GM06990 (cell line): ENCODE results near the gene NOP9.

ENCODE experiments used
- DNase-seq: peaks from one replicate; pipeline ENCODE4 v3.0.0-alpha.2; 2011; ENCODE audit not compliant: insufficient read length; ENCODE audit errors: extremely low read depth
- H3K27me3 ChIP-seq: replicated peaks from 2 replicates; pipeline ENCODE4 v1.6.0; 2011; ENCODE audit warnings: low read length; ENCODE audit not compliant: control insufficient read depth, insufficient read depth
- H3K36me3 ChIP-seq: 2 replicates; pipeline ENCODE4 v1.5.1; 2011; ENCODE audit warnings: low read length; ENCODE audit not compliant: control insufficient read depth, insufficient read depth
- H3K4me3 ChIP-seq: replicated peaks from 2 replicates; pipeline ENCODE4 v1.5.1; 2011; ENCODE audit warnings: low read depth, mild to moderate bottlenecking, control low read depth, low read length
- TF ChIP-seq, protein P1 (sequence below): IDR thresholded peaks from 2 replicates; pipeline ENCODE4 v1.5.1; 2011; ENCODE audit warnings: low read length, control low read depth, mild to moderate bottlenecking, inconsistent platforms; ENCODE audit not compliant: insufficient read depth, poor library complexity, severe bottlenecking

The NOP9 gene

GRCh38 chr14:24293525-24293924 is 6.1 kb upstream of the NOP9 start:
- Histone ChIP-seq H3K36me3 (peaks cover 24% of the 10 kb centered on the region), H3K27me3 (no peaks in the 10 kb centered on the region), H3K4me3 (no peak overlapping the region)
- DNase-seq = no peak
- TF ChIP-seq, protein P1, sequence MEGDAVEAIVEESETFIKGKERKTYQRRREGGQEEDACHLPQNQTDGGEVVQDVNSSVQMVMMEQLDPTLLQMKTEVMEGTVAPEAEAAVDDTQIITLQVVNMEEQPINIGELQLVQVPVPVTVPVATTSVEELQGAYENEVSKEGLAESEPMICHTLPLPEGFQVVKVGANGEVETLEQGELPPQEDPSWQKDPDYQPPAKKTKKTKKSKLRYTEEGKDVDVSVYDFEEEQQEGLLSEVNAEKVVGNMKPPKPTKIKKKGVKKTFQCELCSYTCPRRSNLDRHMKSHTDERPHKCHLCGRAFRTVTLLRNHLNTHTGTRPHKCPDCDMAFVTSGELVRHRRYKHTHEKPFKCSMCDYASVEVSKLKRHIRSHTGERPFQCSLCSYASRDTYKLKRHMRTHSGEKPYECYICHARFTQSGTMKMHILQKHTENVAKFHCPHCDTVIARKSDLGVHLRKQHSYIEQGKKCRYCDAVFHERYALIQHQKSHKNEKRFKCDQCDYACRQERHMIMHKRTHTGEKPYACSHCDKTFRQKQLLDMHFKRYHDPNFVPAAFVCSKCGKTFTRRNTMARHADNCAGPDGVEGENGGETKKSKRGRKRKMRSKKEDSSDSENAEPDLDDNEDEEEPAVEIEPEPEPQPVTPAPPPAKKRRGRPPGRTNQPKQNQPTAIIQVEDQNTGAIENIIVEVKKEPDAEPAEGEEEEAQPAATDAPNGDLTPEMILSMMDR = no peak

DNA sequence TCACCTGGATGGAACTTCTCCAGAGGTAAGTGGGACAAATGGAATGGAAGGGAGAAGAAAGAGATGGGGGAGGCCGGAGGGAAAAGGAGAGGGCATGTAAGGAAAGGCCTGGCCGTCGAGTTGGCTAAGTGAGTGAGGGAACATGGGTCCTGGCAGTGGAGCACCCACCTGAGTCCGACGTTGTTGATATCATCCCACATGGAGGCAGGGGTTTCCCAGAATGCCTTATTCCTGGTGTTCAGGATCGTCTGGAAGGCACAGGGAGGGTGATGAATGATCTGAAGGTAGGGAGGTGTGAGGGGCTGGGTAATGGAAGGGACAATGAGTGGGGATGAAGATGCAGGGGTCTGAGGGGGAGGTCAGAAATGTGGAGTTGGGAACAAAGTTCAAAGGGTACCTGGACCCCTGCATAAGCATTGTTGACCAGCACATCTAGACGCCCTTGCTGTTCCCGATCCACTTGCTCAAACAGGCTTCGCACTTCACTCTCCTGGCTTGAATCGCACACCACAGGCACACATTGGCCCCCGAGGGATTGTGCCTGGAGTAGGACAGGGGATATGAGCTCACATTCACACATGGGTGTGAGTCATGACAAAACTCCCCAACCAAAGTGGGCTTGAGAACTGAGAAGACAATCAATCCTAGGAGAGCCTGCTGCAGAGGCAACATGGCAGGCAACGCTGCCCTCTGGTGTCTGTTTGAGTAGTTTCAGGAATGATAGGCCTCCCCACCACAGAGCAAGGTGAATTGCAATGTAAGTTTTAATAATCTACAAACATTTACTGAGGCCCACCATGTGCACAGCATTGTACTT is 3.1 kb upstream of the NOP9 start:
- no peaks in the 10 kb centered on the region for H3K27me3 ChIP-seq
- H3K4me3 ChIP-seq = no peak overlapping the region
- DNase-seq = peak; percentile 58
- TF ChIP-seq, protein P1 = peak; percentile 77
- peaks cover 14% of the 10 kb centered on the region for H3K36me3 ChIP-seq

DNA sequence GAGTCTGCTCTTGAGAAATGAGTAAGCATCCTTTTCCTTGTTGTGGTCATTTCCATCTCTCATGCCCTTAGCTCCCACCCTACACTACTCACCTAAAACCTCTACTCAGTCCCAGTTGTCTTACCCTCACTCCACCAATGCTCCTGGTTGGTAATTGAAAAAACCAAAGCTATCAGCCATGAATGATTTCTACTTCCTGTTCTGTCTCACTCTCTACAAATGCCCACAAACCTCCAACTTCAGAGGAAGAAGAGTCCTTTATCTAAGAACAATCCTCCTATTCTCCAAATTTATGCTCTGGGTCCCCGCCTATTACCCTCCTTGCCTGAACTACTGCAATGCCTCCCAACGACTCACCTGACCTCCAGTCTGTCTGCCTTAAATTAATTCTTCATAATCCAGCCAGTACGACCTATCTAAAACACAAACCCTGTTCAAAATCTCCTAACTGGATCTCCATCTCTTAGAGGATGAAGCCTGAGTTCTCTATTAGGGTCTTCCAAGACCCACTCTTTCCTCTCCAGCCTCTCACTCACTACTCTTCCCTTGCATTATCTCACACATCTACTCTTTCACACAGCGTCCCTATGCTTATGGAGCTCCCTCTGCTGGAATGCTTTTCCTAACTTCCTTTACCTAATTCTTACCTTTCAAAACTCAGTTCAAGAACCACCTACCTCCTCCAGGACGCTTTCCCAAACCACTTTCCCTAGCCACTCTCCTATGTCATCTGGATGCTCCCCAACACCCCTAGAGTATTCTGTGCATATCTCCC is 2.3 kb upstream of the NOP9 start:
- TF ChIP-seq, protein P1 = peak; percentile 26
- DNase-seq = no peak

DNA sequence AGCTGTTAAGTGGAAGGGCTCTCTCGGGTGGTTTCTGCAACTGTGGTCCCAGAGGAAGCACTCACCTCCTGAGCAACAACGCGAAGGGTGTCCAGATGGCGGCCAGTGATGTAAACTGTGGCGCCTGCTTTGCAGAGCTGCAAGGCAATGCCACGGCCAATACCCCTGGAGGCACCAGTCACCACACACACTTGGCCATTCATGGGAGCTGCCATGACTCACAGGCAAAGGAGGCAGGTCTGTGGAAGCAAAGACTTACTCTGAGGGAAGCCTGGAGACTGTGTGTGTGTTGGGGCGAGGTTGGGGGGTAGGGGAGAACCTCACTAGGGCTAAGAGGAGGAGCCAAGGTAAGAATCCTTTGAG is 777 bp upstream of the NOP9 start:
- Histone ChIP-seq H3K27me3 (no peaks in the 10 kb centered on the region), H3K36me3 (peaks cover 20% of the 10 kb centered on the region), H3K4me3 (peak overlapping the region; percentile 79)
- no peak for DNase-seq
- TF ChIP-seq, protein P1 = no peak

More for the DNA sequence above, 2.3 kb upstream of the NOP9 start:
- Histone ChIP-seq H3K4me3 (no peak overlapping the region), H3K36me3 (peaks cover 15% of the 10 kb centered on the region), H3K27me3 (no peaks in the 10 kb centered on the region)

- TF ChIP-seq, protein P1 = no peak
- Histone ChIP-seq H3K27me3 (no peaks in the 10 kb centered on the region), H3K36me3 (peaks cover 31% of the 10 kb centered on the region)
Observed at GRCh38 chr14:24300326-24300980, 803 bp downstream of the NOP9 start.

More at GRCh38 chr14:24300326-24300980, 803 bp downstream of the NOP9 start:
- DNase-seq = no peak
- peak overlapping the region; percentile 79 for H3K4me3 ChIP-seq
